RWPE2 (cell line): Measurements from ENCODE around the gene ARHGAP21.
A peak's percentile ranks its signal among the peaks of the same experiment; 100 is the strongest.
"Not testable (repeated sequence)": the region's sequence is repeated elsewhere in the genome, so short reads cannot be mapped to it uniquely, and the experiment has no call there.

ENCODE experiments used
- ATAC-seq: fragments of 200-7000 bp; cut with Tn5 transposase; 3 replicates; pipeline ENCODE4 v1.9.1; 2021; ENCODE audit warnings: low read depth
- DNase-seq: peaks from one replicate; pipeline ENCODE4 v3.0.0-alpha.2; 2020; ENCODE audit warnings: low spot score
- H3K27ac ChIP-seq: fragments of 450-650 bp; 2 replicates; pipeline ENCODE4 v1.5.1; 2017; ENCODE audit warnings: mild to moderate bottlenecking; ENCODE audit not compliant: poor library complexity, severe bottlenecking
- H3K27me3 ChIP-seq: fragments of 250-450 bp; sonication (Bioruptor Pico); 2 replicates; pipeline ENCODE4 v1.5.1; 2021; ENCODE audit warnings: mild to moderate bottlenecking, moderate library complexity; ENCODE audit not compliant: insufficient read depth, poor library complexity, severe bottlenecking
- H3K36me3 ChIP-seq: fragments of 250-450 bp; sonication (Bioruptor Pico); 2 replicates; pipeline ENCODE4 v1.5.1; 2020; ENCODE audit warnings: low read depth, mild to moderate bottlenecking, moderate library complexity
- H3K4me1 ChIP-seq: fragments of 250-450 bp; sonication (Bioruptor Pico); 2 replicates; pipeline ENCODE4 v1.5.1; 2021; ENCODE audit warnings: mild to moderate bottlenecking, moderate library complexity; ENCODE audit not compliant: insufficient read depth, poor library complexity, severe bottlenecking
- H3K4me3 ChIP-seq: fragments of 250-450 bp; sonication (Bioruptor Pico); 2 replicates; pipeline ENCODE4 v1.5.1; 2021; ENCODE audit warnings: mild to moderate bottlenecking, moderate library complexity; ENCODE audit not compliant: severe bottlenecking
- H3K9me3 ChIP-seq: fragments of 250-450 bp; sonication (Bioruptor Pico); 2 replicates; pipeline ENCODE4 v1.5.1; 2021; ENCODE audit warnings: mild to moderate bottlenecking, moderate library complexity; ENCODE audit not compliant: severe bottlenecking
- TF ChIP-seq, protein P1 (sequence below): fragments of 450-650 bp; IDR thresholded peaks from one replicate; pipeline ENCODE4 v1.5.1; 2017; ENCODE audit warnings: mild to moderate bottlenecking, moderate library complexity; ENCODE audit not compliant: poor library complexity, severe bottlenecking

The ARHGAP21 gene

DNA sequence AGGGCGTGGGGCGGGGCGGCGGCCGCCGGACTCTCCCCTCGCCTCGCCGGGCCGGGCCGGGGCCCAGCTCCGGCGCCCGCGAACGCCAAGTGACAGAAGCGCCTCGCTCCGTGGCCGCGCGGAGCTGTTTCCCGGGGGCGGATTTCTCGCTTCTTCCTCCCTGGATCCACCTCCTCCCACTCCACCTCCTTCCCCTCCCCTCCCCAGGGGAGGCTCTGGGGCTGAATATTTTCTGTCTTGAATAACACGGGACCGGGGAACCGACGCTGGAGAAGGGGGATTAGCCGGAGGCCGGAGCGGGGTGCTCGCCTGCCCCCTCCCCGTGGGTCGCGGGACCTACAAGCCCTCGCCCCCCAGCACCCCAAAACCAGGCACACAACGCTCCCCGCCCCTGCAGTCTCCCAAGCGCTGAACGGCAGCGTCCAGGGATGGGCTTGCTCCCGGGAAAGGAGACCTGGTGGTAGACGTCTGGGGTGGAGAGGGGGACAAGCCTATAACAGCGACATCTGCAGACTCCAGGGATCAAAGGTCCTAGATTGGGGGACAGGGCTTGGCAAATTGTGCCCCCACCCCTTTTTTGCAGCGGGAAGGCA, at the start of gene ARHGAP21:
ARHGAP21 (minus strand) TSS at position 100 of the 593 bp plus-strand sequence. CDS start 1,988 bp downstream, outside the sequence.
- peak; percentile 43 for ATAC-seq
- TF ChIP-seq, protein P1, sequence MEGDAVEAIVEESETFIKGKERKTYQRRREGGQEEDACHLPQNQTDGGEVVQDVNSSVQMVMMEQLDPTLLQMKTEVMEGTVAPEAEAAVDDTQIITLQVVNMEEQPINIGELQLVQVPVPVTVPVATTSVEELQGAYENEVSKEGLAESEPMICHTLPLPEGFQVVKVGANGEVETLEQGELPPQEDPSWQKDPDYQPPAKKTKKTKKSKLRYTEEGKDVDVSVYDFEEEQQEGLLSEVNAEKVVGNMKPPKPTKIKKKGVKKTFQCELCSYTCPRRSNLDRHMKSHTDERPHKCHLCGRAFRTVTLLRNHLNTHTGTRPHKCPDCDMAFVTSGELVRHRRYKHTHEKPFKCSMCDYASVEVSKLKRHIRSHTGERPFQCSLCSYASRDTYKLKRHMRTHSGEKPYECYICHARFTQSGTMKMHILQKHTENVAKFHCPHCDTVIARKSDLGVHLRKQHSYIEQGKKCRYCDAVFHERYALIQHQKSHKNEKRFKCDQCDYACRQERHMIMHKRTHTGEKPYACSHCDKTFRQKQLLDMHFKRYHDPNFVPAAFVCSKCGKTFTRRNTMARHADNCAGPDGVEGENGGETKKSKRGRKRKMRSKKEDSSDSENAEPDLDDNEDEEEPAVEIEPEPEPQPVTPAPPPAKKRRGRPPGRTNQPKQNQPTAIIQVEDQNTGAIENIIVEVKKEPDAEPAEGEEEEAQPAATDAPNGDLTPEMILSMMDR = no peak
- Histone ChIP-seq H3K27ac (peak within 1 kb of the TSS; percentile 83), H3K36me3 (peaks cover 29% of the 10 kb centered on the region), H3K4me1 (peaks cover 14% of the 10 kb centered on the region), H3K27me3 (no peaks in the 10 kb centered on the region), H3K4me3 (peak within 1 kb of the TSS; percentile 87), H3K9me3 (no peaks in the 10 kb centered on the region)
- peak; percentile 70 for DNase-seq

DNA sequence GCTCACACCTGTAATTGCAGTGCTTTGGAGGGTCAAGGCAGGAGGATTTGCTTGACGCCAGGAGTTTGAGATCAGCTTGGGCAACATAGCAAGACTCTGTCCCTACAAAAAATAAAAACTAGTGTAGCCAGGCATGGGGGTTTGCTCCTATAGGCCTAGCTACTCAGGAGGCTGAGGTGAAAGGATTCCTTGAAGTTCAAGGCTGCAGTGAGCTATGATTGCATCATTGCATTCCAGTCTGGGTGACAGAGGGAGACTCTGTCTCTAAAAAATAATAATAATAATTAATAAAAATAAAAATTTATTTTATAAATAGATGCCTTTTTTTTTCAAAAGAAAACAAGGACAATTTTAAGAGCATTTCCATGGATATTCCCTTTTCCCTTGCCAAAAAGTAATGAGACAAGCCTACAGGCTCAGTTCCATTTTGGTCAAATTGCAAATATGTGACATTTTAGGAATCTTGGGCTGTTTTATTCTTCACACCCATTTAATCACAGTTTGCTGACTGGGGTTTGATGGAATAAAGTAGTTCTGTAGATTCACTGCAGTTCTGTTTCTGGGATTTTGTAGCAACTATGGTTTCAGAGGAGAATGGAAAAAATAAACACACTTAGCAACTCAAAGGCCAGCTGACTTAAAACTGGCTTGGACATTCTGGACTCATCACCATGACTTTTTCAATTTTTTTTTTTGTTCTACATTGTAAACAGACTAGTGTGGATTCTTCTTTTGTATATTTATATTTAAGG, 48.4 kb upstream of the ARHGAP21 start:
- ATAC-seq (no peak), DNase-seq (no peak)
- Histone ChIP-seq H3K36me3 (no peaks in the 10 kb centered on the region), H3K4me1 (no peaks in the 10 kb centered on the region), H3K27ac (no peak overlapping the region), H3K27me3 (no peaks in the 10 kb centered on the region), H3K4me3 (no peak overlapping the region), H3K9me3 (no peaks in the 10 kb centered on the region)
- TF ChIP-seq, protein P1 = no peak

DNA sequence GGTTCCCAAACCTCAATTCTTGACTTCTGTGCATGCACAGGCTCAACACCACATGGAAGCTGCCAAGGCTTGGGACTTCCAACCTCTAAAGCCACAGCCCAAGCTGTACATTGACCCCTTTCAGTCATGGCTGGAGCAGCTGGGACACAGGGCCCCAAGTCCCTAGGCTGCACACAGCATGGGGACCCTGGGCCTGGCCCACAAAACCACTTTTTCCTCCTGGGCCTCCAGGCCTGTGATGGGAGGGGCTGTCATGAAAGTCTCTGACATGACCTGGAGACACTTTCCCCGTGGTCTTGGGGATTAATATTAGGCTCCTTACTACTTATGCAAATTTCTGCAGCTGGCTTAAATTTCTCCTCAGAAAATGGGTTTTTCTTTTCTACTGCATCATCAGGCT, 41.3 kb upstream of the ARHGAP21 start:
- not testable (repeated sequence) for ATAC-seq, DNase-seq, H3K9me3 ChIP-seq, H3K4me3 ChIP-seq, H3K27ac ChIP-seq, H3K36me3 ChIP-seq, H3K27me3 ChIP-seq
- H3K4me1 ChIP-seq = peaks cover 13% of the 10 kb centered on the region

DNA sequence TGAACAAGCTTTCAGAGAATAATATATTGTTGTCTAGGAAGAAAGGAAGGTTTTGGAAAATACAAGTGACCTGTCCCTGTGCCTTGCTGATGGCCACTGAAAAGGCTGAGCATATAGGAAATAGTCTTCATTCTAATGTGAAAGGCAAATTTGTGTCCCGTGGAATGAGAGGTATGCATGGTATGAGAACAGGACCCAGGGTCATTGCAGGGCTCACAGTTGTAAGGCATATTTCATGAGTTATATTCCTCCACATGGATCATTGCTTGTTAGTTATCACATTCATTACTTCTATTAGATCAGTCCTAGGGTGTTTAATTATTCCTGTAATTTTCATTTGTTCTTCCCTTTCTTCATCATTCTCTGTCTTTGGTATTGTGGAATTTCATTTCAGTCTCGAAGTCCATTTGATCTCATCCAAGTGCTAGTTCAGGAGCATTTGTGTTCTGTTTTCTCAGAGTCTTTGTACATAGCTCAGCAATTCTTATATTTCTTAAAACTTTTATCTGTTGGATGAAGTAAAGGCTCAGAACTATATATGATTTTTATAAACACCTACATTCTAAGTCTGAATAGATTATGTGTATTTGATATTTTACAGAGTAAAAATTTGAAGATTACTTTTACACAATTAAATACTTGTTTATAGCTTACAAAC, 39.4 kb upstream of the ARHGAP21 start:
- no peak overlapping the region for H3K4me3 ChIP-seq
- H3K4me1 ChIP-seq = peaks cover 13% of the 10 kb centered on the region
- H3K9me3 ChIP-seq = no peaks in the 10 kb centered on the region
- no peaks in the 10 kb centered on the region for H3K36me3 ChIP-seq
- ATAC-seq (peak; percentile 72; the same call in 2 of the 3 replicates), DNase-seq (no peak)
- TF ChIP-seq, protein P1 = no peak
- no peak overlapping the region for H3K27ac ChIP-seq
- H3K27me3 ChIP-seq = no peaks in the 10 kb centered on the region

DNA sequence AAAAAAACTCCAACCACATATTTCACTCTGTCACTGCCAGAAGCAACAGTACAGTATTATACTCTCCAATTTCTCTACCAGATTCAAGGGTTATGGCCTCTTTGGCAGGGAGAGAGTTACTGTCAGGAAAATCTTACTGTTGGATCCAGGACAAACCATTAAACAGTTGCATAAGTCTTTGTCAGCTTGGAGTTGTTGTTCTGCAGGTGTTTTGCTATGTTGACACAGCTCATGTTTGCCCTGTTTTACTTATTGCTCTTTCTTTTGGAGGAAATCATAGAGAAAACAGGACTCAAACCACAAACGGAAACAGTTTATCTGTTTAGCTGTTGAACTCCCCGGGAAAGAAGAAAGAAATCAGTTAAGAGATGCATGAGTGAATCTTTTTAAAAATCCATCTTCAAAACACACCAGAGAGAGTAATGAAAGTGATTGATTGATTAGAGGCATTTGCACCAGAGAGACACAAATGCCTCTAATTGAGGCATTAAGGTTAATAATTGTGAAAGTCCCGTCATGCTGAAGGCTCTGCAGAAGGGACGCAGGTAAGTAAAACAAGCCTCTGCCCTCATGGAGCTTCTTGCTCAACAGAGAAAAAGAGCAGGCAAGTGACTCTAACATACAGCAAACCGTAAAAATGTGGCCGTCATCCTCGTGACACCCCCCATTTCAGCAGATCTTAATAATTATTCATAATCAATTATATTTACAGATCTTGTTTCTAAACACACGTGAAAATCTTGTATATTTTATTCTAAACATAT, 38.7 kb upstream of the ARHGAP21 start:
- no peak overlapping the region for H3K4me3 ChIP-seq
- no peaks in the 10 kb centered on the region for H3K36me3 ChIP-seq
- ATAC-seq (no peak), DNase-seq (no peak)
- H3K27ac ChIP-seq = no peak overlapping the region
- H3K27me3 ChIP-seq = no peaks in the 10 kb centered on the region
- H3K9me3 ChIP-seq = no peaks in the 10 kb centered on the region
- peaks cover 13% of the 10 kb centered on the region for H3K4me1 ChIP-seq
- TF ChIP-seq, protein P1 = no peak
